ENCODE measurements around the gene NBEA. TPM values are rescaled to one million over a fixed set of nuclear protein-coding genes. Genes with fewer than 3 reads are reported as not detected.

The NBEA gene
- total and polyA plus RNA-seq, 2 experiments from 2014 or later, result 9.1 to 29.1 TPM

DNA sequence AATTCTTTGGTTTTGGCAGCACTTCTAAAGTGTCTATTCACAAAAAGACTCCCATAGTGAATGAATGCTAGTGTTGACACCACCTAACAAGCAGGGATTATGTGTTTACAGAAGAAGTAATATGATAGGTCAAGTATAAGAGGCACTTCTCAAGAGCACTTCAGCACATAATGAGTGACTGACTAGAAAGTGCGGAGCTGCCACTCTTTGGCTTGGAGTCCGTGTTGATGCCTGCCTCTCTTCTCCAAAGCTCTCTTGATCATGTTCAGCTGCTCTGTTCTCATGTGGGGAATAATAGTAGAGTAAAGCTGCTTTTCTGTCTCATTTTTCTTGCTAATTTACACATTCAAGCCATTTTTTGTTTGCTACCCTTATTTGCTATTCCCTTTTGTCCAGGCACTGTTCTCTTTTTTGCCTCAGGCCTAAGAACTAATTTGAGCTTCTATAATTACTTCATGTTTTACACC is 557.2 kb downstream of the NBEA start:
- no peak for TF ChIP-seq NANOG (IDR thresholded peaks at IDR 0.05; ENCODE audit: borderline replicate concordance)
- TF ChIP-seq, protein P1, sequence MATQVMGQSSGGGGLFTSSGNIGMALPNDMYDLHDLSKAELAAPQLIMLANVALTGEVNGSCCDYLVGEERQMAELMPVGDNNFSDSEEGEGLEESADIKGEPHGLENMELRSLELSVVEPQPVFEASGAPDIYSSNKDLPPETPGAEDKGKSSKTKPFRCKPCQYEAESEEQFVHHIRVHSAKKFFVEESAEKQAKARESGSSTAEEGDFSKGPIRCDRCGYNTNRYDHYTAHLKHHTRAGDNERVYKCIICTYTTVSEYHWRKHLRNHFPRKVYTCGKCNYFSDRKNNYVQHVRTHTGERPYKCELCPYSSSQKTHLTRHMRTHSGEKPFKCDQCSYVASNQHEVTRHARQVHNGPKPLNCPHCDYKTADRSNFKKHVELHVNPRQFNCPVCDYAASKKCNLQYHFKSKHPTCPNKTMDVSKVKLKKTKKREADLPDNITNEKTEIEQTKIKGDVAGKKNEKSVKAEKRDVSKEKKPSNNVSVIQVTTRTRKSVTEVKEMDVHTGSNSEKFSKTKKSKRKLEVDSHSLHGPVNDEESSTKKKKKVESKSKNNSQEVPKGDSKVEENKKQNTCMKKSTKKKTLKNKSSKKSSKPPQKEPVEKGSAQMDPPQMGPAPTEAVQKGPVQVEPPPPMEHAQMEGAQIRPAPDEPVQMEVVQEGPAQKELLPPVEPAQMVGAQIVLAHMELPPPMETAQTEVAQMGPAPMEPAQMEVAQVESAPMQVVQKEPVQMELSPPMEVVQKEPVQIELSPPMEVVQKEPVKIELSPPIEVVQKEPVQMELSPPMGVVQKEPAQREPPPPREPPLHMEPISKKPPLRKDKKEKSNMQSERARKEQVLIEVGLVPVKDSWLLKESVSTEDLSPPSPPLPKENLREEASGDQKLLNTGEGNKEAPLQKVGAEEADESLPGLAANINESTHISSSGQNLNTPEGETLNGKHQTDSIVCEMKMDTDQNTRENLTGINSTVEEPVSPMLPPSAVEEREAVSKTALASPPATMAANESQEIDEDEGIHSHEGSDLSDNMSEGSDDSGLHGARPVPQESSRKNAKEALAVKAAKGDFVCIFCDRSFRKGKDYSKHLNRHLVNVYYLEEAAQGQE (IDR thresholded peaks at IDR 0.05; ENCODE audit: unreplicated experiment), result no peak
- TF ChIP-seq POLR2AphosphoS5 (IDR thresholded peaks at IDR 0.05; ENCODE audit: low read depth), result no peak
- no peak for TF ChIP-seq EZH2phosphoT487 (IDR thresholded peaks at IDR 0.05; ENCODE audit: unreplicated experiment)
- DNase-seq (ENCODE audit: low spot score) (no peak), ATAC-seq (no peak)
- Mint-ChIP-seq H3K27me3 (ENCODE audit: insufficient read depth, low read depth, poor library complexity) (peaks cover 1% of the 10 kb centered on the region), H3K4me1 (peaks cover 15% of the 10 kb centered on the region; the same call in 2 of the 3 replicates), H3K4me3 (no peak overlapping the region), H3K27ac (no peak overlapping the region), H3K36me3 (ENCODE audit: low read depth) (no peaks in the 10 kb centered on the region), H3K9me3 (no peaks in the 10 kb centered on the region)
- Histone ChIP-seq H3K4me1 (ENCODE audit: insufficient read depth) (no peaks in the 10 kb centered on the region; the same call in 1 of the 2 replicates), H3K79me2 (replicated peaks; ENCODE audit: insufficient read depth) (no peaks in the 10 kb centered on the region), H3K27ac (ENCODE audit: low read depth) (no peak overlapping the region), H3K36me3 (ENCODE audit: insufficient read depth) (no peaks in the 10 kb centered on the region), H3K27me3 (ENCODE audit: insufficient read depth) (no peaks in the 10 kb centered on the region), H4K20me1 (replicated peaks; ENCODE audit: insufficient read depth) (no peaks in the 10 kb centered on the region), H3K4me3 (no peak overlapping the region), H3F3A (replicated peaks; ENCODE audit: low read depth) (no peaks in the 10 kb centered on the region), H3K4me2 (no peak overlapping the region), H2AFZ (no peak overlapping the region), H3K9me2 (ENCODE audit: insufficient read depth) (no peaks in the 10 kb centered on the region)

DNA sequence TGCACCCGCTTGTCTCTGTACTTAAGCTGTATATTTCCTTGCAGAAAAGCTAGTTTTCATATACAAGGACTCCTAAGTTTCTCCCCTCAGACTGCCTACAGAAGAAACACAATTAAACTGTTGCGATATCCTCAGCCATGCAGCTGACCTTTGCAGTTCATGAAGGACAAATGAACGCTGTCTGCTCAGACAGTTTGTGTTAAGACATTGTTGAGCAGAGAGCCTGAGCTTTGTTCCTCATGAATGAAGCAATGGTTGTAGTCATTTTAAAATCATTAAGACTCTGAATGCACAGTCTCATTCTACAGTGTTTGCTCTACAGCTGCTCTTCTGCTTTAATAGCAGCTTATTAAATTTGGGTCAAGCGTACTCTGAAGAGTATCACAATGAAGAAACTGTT is 557.6 kb downstream of the NBEA start:
- H3K36me3 Mint-ChIP-seq (ENCODE audit: low read depth), result no peaks in the 10 kb centered on the region
- no peak overlapping the region for H3K27ac ChIP-seq (ENCODE audit: low read depth)
- H3K9me2 ChIP-seq (ENCODE audit: insufficient read depth), result no peaks in the 10 kb centered on the region
- H3K9me3 Mint-ChIP-seq, result no peaks in the 10 kb centered on the region
- no peaks in the 10 kb centered on the region; the same call in 1 of the 2 replicates for H3K4me1 ChIP-seq (ENCODE audit: insufficient read depth)
- no peaks in the 10 kb centered on the region for H3K36me3 ChIP-seq (ENCODE audit: insufficient read depth)
- H3K27ac Mint-ChIP-seq, result no peak overlapping the region
- H3K4me1 Mint-ChIP-seq, result peaks cover 16% of the 10 kb centered on the region; the same call in 2 of the 3 replicates
- no peak overlapping the region for H2AFZ ChIP-seq
- H3K4me3 Mint-ChIP-seq, result no peak overlapping the region
- peaks cover 1% of the 10 kb centered on the region for H3K27me3 Mint-ChIP-seq (ENCODE audit: insufficient read depth, low read depth, poor library complexity)
- H4K20me1 ChIP-seq (replicated peaks; ENCODE audit: insufficient read depth), result no peaks in the 10 kb centered on the region
- ATAC-seq (no peak), DNase-seq (ENCODE audit: low spot score) (no peak)
- H3K4me2 ChIP-seq, result no peak overlapping the region
- no peak overlapping the region for H3K4me3 ChIP-seq
- H3K27me3 ChIP-seq (ENCODE audit: insufficient read depth), result no peaks in the 10 kb centered on the region
- no peaks in the 10 kb centered on the region for H3K79me2 ChIP-seq (replicated peaks; ENCODE audit: insufficient read depth)
- H3F3A ChIP-seq (replicated peaks; ENCODE audit: low read depth), result no peaks in the 10 kb centered on the region
- TF ChIP-seq CREB1 (CRISPR knock-in tag; IDR thresholded peaks at IDR 0.05; ENCODE audit: low read depth), result no peak
- TF ChIP-seq ZNF114 (CRISPR knock-in tag; IDR thresholded peaks at IDR 0.05), result no peak
- TF ChIP-seq, protein P2, sequence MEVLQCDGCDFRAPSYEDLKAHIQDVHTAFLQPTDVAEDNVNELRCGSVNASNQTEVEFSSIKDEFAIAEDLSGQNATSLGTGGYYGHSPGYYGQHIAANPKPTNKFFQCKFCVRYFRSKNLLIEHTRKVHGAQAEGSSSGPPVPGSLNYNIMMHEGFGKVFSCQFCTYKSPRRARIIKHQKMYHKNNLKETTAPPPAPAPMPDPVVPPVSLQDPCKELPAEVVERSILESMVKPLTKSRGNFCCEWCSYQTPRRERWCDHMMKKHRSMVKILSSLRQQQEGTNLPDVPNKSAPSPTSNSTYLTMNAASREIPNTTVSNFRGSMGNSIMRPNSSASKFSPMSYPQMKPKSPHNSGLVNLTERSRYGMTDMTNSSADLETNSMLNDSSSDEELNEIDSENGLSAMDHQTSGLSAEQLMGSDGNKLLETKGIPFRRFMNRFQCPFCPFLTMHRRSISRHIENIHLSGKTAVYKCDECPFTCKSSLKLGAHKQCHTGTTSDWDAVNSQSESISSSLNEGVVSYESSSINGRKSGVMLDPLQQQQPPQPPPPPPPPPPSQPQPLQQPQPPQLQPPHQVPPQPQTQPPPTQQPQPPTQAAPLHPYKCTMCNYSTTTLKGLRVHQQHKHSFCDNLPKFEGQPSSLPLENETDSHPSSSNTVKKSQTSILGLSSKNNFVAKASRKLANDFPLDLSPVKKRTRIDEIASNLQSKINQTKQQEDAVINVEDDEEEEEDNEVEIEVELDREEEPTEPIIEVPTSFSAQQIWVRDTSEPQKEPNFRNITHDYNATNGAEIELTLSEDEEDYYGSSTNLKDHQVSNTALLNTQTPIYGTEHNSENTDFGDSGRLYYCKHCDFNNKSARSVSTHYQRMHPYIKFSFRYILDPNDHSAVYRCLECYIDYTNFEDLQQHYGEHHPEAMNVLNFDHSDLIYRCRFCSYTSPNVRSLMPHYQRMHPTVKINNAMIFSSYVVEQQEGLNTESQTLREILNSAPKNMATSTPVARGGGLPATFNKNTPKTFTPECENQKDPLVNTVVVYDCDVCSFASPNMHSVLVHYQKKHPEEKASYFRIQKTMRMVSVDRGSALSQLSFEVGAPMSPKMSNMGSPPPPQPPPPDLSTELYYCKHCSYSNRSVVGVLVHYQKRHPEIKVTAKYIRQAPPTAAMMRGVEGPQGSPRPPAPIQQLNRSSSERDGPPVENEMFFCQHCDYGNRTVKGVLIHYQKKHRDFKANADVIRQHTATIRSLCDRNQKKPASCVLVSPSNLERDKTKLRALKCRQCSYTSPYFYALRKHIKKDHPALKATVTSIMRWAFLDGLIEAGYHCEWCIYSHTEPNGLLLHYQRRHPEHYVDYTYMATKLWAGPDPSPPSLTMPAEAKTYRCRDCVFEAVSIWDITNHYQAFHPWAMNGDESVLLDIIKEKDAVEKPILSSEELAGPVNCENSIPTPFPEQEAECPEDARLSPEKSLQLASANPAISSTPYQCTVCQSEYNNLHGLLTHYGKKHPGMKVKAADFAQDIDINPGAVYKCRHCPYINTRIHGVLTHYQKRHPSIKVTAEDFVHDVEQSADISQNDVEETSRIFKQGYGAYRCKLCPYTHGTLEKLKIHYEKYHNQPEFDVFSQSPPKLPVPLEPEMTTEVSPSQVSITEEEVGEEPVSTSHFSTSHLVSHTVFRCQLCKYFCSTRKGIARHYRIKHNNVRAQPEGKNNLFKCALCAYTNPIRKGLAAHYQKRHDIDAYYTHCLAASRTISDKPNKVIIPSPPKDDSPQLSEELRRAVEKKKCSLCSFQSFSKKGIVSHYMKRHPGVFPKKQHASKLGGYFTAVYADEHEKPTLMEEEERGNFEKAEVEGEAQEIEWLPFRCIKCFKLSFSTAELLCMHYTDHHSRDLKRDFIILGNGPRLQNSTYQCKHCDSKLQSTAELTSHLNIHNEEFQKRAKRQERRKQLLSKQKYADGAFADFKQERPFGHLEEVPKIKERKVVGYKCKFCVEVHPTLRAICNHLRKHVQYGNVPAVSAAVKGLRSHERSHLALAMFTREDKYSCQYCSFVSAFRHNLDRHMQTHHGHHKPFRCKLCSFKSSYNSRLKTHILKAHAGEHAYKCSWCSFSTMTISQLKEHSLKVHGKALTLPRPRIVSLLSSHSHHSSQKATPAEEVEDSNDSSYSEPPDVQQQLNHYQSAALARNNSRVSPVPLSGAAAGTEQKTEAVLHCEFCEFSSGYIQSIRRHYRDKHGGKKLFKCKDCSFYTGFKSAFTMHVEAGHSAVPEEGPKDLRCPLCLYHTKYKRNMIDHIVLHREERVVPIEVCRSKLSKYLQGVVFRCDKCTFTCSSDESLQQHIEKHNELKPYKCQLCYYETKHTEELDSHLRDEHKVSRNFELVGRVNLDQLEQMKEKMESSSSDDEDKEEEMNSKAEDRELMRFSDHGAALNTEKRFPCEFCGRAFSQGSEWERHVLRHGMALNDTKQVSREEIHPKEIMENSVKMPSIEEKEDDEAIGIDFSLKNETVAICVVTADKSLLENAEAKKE (CRISPR knock-in tag; IDR thresholded peaks at IDR 0.05), result no peak
- no peak for TF ChIP-seq STAT1 (IDR thresholded peaks at IDR 0.05; ENCODE audit: unreplicated experiment)
- no peak for TF ChIP-seq JUNB (IDR thresholded peaks at IDR 0.05; ENCODE audit: unreplicated experiment)
- TF ChIP-seq ZNF331 (CRISPR knock-in tag; IDR thresholded peaks at IDR 0.05; ENCODE audit: low read depth), result no peak

Measured in GM23338 (cell line).